Hematopoietic multipotent progenitor cell treated with erythropoietin and hydrocortisone succinate and interleukin-3 and kit ligand, for 6 days (in vitro differentiated cells): ENCODE results near the gene ADAM8.
A peak's percentile ranks its signal among the peaks of the same experiment; 100 is the strongest.
"Not testable (repeated sequence)": the region's sequence is repeated elsewhere in the genome, so short reads cannot be mapped to it uniquely, and the experiment has no call there.

ENCODE experiments used
- DNase-seq: peaks from one replicate; pipeline ENCODE4 v3.0.0-alpha.2; 2015

The ADAM8 gene

GRCh38 chr10:133266056-133266795 is 10.4 kb downstream of the ADAM8 start:
- no peak for DNase-seq

DNA sequence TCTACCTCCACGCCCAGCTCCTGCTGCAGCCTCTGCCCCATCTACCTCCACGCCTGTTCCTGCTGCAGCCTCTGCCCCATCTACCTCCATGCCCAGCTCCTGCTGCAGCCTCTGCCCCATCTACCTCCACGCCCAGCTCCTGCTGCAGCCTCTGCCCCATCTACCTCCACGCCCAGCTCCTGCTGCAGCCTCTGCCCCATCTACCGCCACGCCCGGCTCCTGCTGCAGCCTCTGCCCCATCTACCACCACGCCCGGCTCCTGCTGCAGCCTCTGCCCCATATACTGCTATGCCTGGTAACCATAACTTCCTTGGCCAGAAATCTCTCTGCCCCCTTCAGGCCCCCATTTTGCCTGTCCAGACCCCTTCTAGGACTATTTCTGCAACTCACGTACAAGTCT is 11.6 kb downstream of the ADAM8 start:
- not testable (repeated sequence) for DNase-seq

DNA sequence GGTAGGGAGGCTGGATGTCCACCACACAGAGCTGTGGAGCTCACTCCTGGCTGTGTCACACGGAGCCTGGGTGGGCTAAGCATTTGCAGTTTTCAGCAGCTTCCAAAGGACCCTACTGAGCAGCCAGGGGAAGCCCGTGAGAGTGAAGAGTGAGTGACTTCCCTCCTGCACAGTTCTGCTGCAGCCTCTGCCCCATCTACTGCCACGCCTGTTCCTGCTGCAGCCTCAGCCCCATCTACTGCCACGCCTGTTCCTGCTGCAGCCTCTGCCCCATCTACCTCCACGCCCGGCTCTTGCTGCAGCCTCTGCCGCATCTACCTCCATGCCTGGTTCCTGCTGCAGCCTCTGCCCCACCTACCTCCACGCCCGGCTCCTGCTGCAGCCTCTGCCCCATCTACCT is 12.2 kb downstream of the ADAM8 start:
- no peak for DNase-seq

DNA sequence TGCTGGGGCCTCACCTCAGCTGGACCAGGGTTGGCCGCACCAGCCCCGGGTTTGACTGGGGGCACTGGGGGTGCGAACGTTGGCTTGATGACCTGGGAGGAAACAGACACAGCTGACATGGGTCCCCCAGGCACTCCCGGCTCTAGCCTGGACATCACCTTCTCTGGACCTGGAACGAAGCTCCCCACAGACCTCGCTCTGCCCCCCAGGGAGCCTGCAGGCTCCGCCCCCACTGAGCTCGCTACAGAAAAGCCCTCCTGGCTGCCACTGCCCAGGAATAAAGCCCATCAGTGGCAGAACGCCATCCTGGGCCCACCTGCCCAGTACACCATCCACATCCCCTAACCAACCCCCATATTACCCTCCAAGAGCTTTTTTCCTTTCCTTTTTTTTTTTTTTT is 13.0 kb downstream of the ADAM8 start:
- DNase-seq = no peak

DNA sequence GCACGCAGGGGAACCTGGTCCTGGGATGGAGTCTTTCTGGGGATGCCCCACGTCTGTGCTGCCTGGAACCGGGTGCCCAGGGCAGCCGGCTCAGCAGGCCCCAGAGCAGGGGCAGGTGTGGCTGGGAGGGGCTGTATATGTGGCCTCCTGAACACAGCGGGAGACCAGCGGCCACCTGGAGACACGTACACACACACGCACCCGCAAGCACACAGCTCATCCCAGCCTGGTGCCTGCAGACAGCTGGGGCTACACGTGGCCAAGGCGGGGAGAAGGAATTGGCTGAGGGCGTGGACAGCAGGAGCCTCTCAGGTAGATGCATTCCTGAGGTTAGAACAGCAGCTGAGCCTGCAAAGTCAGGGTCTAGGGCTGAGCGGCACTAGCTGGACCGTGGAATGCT is 14.0 kb downstream of the ADAM8 start:
- DNase-seq = no peak

DNA sequence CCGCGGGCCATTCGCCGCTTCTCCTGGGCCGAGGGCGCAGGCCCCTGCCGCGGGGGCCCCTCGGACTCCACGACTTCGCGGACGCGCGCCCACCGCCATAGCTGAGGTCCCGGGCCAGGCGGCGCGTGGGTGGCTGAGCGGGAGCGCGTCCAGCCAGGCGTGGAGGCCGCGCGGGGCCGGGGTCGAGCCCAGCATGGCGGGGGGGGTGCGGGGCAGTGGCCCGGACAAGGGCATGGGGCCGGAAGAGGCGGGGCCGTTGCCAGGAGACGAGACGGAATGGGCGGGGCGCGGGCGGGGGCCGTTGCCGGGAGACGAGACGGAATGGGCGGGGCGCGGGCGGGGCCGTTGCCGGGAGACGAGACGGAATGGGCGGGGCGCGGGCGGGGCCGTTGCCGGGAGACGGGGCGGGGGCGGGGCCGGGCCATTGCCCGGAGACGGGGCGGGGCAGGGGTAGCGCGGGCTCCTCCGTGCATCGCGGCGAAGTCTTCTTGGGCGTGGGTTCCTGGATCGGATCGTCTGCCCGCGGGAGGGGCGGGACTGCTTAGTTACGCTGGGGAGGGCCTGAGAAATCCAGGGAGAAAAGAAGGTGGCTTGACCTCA is 14.8 kb downstream of the ADAM8 start:
- DNase-seq = peak; percentile 93

GRCh38 chr10:133260895-133261725 is 15.6 kb downstream of the ADAM8 start:
- DNase-seq = peak; percentile 80

- DNase-seq = no peak
Observed at GRCh38 chr10:133259602-133259989, 17.1 kb downstream of the ADAM8 start.

GRCh38 chr10:133258818-133259601 is 17.7 kb downstream of the ADAM8 start:
- peak; percentile 89 for DNase-seq

DNA sequence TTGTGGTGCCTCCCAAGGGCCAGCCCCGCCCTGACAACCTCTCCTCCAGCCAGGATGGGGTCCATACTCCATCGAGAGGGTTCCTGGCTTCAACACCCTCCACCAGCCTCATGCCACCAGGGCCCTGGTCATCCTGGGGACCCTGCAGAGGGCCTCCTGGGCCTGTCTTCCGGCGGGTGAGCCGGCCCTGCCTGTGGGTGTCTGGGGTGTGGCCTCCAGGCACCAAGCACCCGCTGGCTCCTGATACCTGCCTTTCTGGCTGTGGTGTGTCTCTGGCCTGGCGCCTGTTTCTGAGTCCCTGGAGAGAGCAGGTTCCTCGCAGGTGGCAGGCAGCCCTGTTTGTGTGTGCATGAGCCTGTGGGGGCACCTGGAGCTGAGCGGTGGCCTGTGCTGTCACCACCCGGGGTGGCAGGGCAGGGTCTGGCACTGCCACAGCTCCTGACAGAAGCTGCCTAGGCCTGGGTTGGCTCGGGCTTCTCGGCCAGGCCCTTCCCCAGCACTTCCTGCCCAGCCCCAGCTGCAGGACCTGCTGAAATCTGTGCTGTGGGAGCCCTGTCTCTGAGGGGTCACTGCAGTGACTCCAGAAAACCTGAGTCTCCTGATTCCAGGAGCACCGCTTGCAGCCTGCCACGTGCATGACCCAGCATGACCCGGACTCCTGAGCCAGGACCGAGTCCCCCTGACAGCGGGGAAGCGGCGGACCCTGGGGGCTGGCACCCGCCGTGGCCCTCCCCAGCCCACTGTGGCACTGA is 18.4 kb downstream of the ADAM8 start:
- peak; percentile 66 for DNase-seq

- peak; percentile 71 for DNase-seq
Observed at GRCh38 chr10:133257489-133258065, 19.1 kb downstream of the ADAM8 start.

DNA sequence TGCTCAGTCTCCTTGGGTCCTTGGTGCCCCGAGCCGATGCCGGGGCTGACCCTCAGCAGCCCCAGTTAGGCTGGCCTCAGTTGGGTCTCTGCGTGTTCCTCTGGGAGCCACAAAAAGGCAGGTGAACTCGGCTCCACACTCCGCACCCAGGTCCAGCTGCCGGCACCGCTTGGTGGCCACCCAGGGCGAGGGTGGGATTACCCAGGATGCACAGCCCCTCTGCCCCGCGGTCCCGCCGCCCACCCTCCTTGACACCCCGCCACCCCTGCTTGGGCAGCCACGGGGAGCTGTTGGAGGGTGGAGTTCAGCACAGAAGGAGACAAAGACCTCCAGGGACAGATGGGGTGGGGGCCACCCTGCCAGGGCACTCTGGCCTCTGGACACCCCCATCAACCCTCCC is 21.3 kb downstream of the ADAM8 start:
- DNase-seq = no peak

DNA sequence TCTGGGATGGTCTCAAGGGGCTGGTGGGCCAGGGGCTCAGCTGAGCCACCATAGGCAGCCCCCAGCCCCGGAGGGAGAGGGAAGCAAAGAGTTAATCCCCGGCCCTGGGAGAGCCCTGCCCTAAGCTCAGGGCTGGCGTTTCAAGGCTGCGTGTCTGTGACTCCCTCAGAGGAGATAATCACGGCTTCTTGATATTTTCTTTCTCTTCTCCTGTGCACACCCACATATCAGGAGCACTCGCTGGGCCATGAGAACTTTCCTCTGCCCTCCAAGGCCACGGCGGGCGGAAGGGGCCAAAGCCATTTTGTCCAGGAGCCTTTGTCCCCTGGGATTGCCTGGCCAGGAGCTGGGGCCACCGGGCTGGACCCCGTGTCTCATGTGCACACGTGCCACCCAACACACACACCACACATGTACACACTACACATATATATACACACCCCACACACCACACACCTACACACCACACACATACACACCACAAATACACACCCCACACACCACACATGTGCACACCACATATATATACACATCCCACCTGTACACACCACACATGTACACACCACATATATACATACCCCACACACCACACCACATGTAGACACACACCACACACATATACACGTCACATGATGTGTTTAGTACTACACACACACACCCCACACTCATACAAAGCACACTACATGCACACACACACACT is 22.1 kb downstream of the ADAM8 start:
- peak; percentile 40 for DNase-seq

DNA sequence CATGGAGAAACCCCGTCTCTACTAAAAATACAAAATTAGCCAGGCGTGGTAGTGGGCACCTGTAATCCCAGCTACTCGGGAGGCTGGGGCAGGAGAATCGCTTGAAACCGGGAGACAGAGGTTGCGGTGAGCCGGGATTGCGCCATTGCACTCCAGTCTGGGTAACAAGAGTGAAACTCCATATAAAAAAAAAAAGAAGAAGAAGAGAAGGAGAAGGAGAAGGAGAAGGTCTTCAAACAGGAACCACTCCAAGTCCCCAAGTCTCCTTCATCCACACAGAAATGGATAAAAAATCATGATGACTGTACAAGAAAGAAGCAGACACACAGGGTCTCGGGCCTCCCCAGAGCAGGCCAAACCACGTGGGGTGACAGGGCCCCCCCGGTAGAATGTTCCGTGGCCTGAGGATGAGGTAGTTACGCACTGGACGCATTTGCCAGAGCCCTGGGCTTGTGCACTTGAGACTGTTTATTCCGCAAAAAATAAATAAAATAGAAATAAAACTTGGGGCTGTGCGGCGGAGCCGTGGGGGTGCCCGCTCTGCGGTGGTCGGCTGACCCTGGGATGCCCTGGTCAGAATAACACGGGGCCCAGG is 23.2 kb downstream of the ADAM8 start:
- DNase-seq = no peak

GRCh38 chr10:133252223-133252552 is 24.5 kb downstream of the ADAM8 start:
- no peak for DNase-seq

DNA sequence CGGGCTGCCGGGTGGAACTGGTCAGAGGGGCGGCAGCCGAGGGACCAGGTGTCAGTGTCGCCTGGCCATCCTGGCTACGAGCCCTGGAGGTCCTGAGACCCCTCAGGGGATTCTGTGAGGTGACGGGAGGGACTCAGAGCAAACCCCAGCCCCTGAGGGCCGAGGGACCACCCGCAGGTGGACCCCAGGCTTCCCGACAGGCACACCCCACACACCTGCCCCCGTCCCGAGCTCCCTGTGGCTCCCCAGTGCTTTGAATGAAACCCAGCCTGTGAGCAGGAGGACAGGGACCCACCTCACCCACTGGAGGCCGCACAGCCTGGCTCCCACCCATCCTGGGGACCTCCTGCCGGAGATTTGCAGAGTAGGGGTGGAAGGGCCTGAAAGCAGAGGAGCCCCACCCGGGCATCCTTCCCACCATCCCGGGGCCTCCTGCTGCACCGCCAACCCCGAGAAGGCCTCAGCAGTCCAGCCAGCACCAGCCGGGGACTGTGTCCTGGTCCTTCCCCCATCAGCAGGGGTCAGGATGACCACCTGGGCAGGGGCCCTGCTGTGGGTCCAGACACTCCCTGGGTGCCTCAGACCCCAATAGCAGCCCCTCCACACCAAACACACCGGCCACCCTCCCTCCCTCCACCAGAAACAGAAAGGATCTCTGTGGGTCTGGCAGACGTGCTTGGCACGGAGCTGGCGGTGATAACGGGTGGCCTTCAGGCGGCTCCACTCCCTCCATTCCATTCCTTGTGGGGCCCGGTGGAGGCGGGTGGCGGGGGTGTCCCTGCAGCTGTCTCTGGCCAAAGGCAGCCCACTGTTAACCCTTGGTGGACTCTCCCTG is 25.1 kb downstream of the ADAM8 start:
- DNase-seq = peak; percentile 62

DNA sequence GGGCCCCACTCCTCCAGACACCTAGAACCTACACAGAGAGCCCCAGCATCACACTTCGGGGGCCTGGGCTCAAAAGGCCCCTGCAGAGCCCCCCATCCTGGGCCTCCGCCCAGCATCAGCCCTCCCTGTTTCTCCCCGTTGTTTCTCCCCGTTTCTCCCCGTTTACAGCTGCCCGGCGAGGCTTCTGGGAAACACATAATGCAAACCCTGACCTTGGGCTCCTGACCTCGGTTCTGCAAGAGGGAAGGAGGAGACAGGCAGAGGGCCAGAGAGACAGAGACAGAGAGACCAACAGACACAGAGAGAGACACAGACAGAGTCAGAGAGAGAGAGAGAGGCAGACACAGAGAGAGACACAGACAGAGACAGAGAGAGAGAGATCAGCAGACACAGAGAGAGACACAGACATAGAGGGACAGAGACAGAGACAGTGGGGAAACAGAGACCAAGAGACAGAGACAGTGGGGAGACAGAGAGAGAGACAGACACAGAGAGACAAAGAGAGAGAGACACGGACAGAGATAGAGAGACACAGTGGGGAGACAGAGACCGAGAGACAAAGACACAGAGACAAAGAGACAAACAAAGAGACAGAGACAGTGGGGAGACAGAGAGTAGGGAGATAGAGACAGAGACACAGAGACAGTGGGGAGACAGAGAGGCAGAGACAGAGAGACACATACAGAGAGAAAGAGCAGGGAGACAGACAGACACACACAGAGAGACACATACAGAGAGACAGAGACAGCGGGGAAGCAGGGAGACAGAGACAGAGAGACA is 26.5 kb downstream of the ADAM8 start:
- DNase-seq = no peak

GRCh38 chr10:133249094-133249780 is 27.4 kb downstream of the ADAM8 start:
- DNase-seq = no peak

DNA sequence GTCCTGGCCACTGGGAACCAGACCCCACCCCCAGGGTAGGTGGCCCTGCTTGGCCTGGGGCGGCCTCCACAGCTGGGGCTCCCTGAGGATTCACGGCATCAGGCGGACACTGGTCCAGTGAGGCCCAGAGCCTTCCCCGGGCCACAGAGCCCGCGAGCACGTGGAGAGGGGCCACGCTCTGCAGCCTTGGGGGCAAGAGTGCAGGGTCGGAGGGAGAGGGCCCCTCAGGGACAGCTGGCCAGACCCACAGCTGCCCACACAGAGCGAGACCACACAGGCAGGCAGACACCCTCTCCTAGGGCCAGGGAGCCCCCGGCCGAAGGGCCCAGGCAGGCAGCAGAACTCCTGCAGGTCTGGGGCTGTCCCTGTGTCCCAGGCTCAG is 28.3 kb downstream of the ADAM8 start:
- no peak for DNase-seq
